ENCODE data around the gene PER1. TPM values are rescaled to one million over a fixed set of nuclear protein-coding genes. Genes with fewer than 3 reads are reported as not detected.

The PER1 gene
- total and polyA plus RNA-seq, 9 of the 15 experiments (the other 6 are each of a cell fraction or from before 2014, with no cell fraction given) = 0.13 to 26.0 (median 3.4) TPM

DNA sequence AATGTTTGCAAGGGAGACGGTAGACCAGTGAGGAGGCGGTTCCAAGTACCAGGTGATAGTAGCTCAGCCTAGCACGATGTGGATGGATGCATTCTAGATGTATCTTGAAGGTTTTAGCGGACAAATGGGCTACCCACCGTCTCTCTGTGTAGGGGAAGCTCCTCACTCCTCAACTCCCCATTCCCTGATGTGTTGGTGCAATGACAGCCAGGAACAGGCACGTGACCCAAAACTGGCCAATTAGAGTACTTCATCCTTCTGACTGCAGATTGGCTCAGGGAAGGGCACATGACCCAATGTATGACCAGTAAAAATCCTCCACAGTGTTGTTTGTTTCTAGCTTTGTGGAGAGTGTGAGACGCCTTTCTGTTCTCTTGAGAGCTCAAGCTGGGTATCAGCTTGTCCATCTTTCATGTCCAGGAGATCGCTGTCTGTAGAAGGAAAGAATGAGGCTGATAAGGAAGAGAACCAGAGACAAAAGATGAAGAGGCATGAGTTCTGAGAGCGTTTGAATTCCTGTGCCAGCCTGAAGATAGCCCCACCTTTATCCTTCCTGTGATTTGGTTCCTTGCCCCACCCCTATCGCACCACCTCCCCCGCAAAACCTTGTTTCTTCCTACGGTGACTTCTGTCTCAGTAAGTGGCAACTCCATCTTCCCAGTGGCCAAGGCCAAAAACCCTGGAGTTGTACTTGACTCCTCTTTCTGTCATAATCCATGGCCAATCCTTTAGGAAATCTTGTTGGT lies 40.0 kb upstream of the PER1 start (continued):
- TF ChIP-seq CSDE1 (IDR thresholded peaks at IDR 0.05) (no peak), HDGF (IDR thresholded peaks at IDR 0.05) (no peak), MCM3 (IDR thresholded peaks at IDR 0.05) (no peak), BMI1 (IDR thresholded peaks at IDR 0.05; ENCODE audit: low read length) (no peak), POLR3G (IDR thresholded peaks at IDR 0.05; ENCODE audit: extremely low read depth, insufficient read length, insufficient replicate concordance) (no peak), IRF2 (CRISPR knock-in tag; IDR thresholded peaks at IDR 0.05) (no peak), ZNF253 (CRISPR knock-in tag; conservative IDR thresholded peaks at IDR 0.05) (no peak), STAT5A (IDR thresholded peaks at IDR 0.05; ENCODE audit: borderline replicate concordance, low read length) (no peak), THRAP3 (IDR thresholded peaks at IDR 0.05; ENCODE audit: borderline replicate concordance) (no peak), HEY1 (CRISPR knock-in tag; IDR thresholded peaks at IDR 0.05; ENCODE audit: borderline replicate concordance) (no peak), ZNF212 (CRISPR knock-in tag; IDR thresholded peaks at IDR 0.05) (no peak), ZNF280B (CRISPR knock-in tag; IDR thresholded peaks at IDR 0.05) (no peak), ZNF766 (CRISPR knock-in tag; conservative IDR thresholded peaks at IDR 0.05) (no peak), ETV1 (tag; conservative IDR thresholded peaks at IDR 0.05; ENCODE audit: low read depth) (no peak)
- TF ChIP-seq, protein P1, sequence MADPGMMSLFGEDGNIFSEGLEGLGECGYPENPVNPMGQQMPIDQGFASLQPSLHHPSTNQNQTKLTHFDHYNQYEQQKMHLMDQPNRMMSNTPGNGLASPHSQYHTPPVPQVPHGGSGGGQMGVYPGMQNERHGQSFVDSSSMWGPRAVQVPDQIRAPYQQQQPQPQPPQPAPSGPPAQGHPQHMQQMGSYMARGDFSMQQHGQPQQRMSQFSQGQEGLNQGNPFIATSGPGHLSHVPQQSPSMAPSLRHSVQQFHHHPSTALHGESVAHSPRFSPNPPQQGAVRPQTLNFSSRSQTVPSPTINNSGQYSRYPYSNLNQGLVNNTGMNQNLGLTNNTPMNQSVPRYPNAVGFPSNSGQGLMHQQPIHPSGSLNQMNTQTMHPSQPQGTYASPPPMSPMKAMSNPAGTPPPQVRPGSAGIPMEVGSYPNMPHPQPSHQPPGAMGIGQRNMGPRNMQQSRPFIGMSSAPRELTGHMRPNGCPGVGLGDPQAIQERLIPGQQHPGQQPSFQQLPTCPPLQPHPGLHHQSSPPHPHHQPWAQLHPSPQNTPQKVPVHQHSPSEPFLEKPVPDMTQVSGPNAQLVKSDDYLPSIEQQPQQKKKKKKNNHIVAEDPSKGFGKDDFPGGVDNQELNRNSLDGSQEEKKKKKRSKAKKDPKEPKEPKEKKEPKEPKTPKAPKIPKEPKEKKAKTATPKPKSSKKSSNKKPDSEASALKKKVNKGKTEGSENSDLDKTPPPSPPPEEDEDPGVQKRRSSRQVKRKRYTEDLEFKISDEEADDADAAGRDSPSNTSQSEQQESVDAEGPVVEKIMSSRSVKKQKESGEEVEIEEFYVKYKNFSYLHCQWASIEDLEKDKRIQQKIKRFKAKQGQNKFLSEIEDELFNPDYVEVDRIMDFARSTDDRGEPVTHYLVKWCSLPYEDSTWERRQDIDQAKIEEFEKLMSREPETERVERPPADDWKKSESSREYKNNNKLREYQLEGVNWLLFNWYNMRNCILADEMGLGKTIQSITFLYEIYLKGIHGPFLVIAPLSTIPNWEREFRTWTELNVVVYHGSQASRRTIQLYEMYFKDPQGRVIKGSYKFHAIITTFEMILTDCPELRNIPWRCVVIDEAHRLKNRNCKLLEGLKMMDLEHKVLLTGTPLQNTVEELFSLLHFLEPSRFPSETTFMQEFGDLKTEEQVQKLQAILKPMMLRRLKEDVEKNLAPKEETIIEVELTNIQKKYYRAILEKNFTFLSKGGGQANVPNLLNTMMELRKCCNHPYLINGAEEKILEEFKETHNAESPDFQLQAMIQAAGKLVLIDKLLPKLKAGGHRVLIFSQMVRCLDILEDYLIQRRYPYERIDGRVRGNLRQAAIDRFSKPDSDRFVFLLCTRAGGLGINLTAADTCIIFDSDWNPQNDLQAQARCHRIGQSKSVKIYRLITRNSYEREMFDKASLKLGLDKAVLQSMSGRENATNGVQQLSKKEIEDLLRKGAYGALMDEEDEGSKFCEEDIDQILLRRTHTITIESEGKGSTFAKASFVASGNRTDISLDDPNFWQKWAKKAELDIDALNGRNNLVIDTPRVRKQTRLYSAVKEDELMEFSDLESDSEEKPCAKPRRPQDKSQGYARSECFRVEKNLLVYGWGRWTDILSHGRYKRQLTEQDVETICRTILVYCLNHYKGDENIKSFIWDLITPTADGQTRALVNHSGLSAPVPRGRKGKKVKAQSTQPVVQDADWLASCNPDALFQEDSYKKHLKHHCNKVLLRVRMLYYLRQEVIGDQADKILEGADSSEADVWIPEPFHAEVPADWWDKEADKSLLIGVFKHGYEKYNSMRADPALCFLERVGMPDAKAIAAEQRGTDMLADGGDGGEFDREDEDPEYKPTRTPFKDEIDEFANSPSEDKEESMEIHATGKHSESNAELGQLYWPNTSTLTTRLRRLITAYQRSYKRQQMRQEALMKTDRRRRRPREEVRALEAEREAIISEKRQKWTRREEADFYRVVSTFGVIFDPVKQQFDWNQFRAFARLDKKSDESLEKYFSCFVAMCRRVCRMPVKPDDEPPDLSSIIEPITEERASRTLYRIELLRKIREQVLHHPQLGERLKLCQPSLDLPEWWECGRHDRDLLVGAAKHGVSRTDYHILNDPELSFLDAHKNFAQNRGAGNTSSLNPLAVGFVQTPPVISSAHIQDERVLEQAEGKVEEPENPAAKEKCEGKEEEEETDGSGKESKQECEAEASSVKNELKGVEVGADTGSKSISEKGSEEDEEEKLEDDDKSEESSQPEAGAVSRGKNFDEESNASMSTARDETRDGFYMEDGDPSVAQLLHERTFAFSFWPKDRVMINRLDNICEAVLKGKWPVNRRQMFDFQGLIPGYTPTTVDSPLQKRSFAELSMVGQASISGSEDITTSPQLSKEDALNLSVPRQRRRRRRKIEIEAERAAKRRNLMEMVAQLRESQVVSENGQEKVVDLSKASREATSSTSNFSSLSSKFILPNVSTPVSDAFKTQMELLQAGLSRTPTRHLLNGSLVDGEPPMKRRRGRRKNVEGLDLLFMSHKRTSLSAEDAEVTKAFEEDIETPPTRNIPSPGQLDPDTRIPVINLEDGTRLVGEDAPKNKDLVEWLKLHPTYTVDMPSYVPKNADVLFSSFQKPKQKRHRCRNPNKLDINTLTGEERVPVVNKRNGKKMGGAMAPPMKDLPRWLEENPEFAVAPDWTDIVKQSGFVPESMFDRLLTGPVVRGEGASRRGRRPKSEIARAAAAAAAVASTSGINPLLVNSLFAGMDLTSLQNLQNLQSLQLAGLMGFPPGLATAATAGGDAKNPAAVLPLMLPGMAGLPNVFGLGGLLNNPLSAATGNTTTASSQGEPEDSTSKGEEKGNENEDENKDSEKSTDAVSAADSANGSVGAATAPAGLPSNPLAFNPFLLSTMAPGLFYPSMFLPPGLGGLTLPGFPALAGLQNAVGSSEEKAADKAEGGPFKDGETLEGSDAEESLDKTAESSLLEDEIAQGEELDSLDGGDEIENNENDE (IDR thresholded peaks at IDR 0.05; ENCODE audit: low read depth, low read length) = no peak

Measured in K562 (cell line).